HG03060 (cell line): Measurements from ENCODE around the gene INSRR.

Experiments
- ATAC-seq: cut with Tn5 transposase; IDR thresholded peaks from one replicate; pipeline ENCODE4 v1.9.1; 2021; ENCODE audit warnings: low read depth, moderate number of reproducible peaks; ENCODE audit not compliant: unreplicated experiment

INSRR gene

GRCh38 chr1:156876281-156876680 lies 17.4 kb upstream of the INSRR start:
- ATAC-seq, result no peak

GRCh38 chr1:156875341-156875615 lies 16.4 kb upstream of the INSRR start:
- no peak for ATAC-seq

DNA sequence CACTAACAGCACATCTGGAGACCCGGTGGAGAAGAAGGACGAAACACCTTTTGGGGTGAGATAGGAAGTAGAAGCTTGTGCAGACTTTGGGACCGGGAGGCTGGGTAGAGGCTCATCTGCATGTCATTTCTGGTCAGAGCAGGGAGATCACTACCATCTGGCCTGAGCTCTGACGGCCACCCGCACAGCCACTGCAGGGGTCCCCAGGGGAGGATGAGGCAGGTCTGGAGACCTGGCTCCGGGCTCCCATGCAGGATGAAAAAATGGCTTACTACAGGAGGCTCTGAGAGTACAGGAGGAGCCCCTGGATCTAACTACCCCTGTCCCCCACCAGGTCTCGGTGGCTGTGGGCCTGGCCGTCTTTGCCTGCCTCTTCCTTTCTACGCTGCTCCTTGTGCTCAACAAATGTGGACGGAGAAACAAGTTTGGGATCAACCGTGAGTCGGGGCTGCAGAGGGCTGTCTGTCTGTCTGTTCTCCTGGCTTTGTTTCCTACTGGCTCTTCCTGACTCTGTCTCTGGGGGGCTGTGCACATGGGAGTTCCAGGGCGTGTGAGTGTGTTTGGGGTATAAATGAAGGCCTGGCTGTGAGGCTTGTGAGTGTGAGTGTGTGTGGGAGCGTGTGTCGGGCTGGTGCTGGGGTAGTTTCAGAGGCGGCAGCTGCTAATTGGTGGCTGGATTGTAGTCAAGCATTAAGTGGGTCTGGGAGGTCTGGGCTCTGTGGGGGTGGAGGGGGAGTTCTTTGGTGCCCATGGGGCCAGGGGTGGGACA lies 15.8 kb upstream of the INSRR start:
- ATAC-seq, result no peak

- no peak for ATAC-seq
These were observed 15.2 kb upstream of the INSRR start for GRCh38 chr1:156874142-156874541.

GRCh38 chr1:156873659-156874058 lies 14.7 kb upstream of the INSRR start:
- ATAC-seq, result no peak

- ATAC-seq, result no peak
These were observed 10.5 kb upstream of the INSRR start for GRCh38 chr1:156869455-156869854.

DNA sequence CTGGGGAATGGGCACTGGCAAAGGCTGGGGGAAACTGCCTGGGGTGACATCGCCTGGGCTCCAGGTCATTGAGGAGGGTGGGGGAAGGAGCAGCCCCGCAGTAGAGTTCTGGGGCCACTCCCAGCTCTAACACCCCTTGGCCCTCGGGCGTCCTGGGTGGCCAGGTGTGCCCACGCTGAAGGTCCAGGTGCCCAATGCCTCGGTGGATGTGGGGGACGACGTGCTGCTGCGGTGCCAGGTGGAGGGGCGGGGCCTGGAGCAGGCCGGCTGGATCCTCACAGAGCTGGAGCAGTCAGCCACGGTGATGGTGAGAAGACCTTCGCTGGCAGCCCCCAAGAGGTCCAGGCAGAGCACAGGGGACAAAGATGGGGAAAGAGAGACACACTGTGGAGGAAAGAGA lies 9.4 kb upstream of the INSRR start:
- no peak for ATAC-seq

DNA sequence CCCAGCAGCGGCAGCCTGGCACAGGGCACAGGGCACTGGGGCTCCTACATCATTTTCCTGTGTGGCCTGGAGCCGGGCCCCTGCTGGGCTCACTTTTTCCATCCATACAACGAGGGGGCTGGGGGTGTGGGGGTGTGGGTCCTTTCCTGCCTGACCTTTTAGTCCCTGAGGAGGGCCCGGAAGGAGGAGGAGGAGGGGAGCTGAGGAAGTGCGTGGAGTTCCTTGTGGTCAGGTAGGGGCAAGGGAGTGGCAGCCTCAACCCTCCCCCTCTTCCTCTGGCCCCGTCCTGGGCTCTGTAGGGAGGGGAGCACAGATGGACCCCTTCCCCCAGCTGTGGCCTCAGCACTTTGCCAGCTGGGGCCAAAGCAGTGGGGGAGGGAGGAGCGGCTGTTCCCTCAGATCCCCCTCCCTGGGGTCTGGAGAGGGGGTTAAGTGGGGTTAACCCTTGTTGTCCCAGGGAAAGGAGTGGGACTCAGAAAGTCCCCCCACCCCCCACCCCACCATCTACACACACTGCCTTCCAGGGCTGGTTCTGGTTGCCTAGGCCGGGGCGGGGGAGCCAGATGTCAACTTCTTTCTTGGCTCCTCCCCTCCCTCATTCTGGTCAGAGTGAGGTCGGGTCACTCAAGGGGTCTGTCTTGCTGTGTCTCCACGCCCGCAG lies 7.5 kb upstream of the INSRR start:
- ATAC-seq, result no peak

DNA sequence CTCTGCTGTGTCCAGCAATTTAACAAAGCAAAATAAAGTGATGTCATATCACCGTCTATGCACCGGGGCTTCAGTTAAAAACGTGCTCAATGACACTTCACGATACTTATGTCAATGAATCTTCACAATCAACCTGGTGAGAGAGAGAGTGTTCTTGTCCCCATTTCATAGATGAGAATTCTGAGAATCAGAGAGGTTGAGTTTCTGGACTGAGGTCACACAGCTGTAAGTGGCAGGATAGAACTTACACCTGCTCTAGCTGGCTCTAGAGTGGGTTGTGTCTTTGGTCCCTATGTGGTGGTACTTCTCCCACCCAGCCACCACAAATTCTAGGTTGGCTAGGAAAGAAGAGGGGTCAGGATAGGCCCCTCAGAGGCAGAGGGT lies 6.9 kb upstream of the INSRR start:
- no peak for ATAC-seq

GRCh38 chr1:156865258-156865657 lies 6.3 kb upstream of the INSRR start:
- ATAC-seq, result no peak

- ATAC-seq, result no peak
These were observed 5.9 kb upstream of the INSRR start for GRCh38 chr1:156864796-156865195.

DNA sequence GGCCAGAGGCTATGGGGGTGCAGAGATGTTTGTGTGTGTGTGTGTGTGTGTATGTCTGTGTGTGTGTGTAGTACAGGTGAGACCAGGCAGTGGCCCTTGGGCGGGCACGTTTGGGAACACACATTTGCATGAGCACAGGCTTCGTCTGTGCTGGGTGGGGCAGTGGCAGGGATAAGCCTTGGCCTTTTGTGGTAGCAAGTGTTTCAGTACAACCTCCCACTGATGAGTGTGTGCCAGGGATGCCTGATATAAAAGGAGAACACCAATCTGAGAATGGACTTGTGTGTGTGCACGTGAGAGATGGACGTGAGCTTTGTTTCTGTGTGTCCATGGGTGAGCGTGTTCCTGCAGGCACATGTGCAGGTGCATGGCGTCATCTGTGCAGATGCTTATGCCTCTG lies 4.7 kb upstream of the INSRR start:
- no peak for ATAC-seq

GRCh38 chr1:156862997-156863599 lies 4.2 kb upstream of the INSRR start:
- no peak for ATAC-seq

GRCh38 chr1:156862584-156862983 lies 3.7 kb upstream of the INSRR start:
- no peak for ATAC-seq

DNA sequence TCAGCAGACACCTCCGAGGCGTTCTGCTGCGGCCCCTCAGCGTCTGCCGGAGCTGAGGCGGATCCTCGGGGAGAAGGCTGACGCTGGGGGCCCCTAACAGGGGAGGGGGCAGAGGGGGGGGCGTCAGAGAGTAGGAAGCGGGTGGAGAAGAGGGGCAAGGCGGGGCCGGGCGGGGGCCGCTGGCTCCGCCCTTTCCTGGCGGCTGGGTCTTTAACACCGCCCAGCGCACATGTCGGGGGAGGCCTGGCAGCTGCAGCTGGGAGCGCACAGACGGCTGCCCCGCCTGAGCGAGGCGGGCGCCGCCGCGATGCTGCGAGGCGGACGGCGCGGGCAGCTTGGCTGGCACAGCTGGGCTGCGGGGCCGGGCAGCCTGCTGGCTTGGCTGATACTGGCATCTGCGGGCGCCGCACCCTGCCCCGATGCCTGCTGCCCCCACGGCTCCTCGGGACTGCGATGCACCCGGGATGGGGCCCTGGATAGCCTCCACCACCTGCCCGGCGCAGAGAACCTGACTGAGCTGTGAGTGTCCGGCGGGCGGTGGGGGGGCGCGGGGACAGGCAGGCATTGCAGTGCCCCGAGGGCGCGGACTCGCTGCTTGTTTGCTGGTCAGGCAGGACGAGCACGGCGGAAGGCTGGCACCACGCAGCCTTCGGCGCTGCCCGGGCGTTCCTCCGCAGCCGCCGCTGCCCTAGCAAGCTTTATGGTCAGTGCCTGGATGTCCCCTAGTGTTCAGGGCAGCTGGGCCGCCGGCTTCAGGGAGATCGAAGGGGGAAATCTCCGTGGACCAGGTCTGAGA lies 1.9 kb upstream of the INSRR start, which contains the start of gene NTRK1:
Gene NTRK1, plus strand, starts transcription at position 238 of the 796 bp plus-strand sequence. Its CDS starts 70 bp downstream, at position 308.
- ATAC-seq, result no peak

DNA sequence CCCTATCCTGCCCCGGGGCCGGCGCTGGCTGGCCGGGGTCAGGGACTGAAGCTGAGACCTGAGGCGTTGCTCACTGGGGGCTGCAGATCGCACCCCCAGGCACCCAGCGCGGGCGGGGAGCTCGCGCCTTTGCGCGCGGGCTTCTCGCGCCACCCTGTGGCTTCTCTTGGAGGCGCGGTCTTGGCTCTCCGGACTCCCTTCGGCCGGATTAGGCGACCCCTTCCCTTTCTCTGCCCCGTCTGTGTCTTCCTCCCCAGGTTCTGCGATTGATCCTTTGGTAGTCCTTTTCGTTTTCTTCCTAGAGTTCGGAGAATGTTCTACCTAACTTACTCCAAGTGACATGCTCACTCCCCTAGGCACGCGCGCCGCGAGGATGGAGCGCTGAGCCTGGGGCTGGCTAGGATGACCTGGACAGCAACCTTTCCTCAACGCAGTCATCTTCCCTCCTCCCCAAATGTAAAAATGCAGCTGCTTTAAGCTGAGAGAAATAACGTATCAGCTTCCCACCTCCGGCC lies 1.3 kb upstream of the INSRR start:
- ATAC-seq, result no peak

DNA sequence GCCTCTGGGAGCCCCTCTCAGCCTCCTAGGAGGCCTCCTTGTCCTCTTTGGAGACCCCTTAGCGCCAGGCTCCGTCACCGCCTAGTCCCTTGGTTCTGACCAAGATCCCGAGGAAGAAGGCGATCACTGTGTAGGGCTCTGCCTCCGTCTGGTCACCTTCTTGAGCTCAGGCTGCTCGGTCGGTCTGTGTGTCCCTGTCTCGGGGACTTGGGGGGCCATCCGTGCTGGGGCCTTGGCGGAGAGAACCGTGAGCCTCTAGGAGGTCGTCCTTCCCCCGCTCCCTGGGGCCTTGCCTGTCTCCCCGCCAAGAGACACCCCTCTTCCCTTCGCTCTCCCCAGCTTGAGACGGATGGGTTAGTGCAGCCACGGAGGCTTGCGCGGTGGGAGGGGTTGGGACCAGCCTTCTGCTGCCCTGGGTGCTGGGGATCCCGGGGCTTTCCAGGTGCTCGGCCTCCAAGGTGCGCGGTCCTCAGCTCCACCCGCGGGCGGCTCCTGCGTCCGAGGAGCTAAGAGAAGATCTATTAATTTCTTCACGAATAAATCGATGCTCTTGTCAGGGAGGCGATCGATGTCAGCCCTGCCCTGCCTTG lies 701 bp upstream of the INSRR start:
- ATAC-seq, result no peak

DNA sequence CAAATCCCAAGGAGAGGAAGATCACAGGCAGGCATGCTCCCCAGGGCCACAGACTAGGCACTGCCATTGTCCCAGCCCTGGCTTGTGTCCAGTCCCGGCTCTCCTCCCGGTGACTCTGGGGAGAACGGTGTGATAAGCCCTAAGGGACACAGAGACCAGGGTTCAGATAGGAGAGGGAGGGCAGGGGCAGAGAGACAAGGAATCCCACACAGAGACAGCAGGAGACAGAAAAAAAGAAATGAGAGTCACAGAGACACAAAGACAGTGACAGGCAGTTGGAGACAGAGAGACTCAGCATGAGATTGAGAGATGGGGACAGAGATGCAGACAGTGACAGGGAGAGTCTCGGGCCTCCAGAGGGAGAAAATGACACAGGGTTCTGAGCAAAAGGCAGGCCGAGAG lies 361 bp downstream of the INSRR start:
- no peak for ATAC-seq

- no peak for ATAC-seq
These were observed 1.4 kb downstream of the INSRR start for GRCh38 chr1:156857532-156857931.

GRCh38 chr1:156856282-156856785 lies 2.6 kb downstream of the INSRR start:
- ATAC-seq, result no peak
